ENCODE measurements around the gene KDM7A.

Gene KDM7A

DNA sequence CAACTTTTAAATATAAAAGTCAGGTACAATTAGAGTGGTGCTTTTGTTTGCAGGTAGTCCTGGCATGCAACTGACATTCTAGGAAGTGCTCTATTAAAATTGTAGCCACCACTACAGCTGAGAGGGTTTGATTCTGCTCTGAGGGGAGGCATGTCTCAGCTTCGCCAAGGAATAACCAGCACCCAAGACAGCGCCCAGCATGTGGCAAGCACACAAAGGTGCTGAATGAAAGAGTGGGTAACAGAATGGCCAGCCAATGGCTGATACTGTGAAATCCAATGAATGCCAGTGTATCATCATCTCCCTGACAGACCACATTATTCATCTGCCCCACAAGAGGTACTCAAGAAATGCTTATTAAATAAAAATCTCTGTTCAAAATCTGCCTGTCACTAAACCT, 121.0 kb downstream of the KDM7A start:
- TF ChIP-seq TCF4 (CRISPR knock-in tag; IDR thresholded peaks at IDR 0.05; ENCODE audit: borderline replicate concordance), result no peak
- TF ChIP-seq, protein P1, sequence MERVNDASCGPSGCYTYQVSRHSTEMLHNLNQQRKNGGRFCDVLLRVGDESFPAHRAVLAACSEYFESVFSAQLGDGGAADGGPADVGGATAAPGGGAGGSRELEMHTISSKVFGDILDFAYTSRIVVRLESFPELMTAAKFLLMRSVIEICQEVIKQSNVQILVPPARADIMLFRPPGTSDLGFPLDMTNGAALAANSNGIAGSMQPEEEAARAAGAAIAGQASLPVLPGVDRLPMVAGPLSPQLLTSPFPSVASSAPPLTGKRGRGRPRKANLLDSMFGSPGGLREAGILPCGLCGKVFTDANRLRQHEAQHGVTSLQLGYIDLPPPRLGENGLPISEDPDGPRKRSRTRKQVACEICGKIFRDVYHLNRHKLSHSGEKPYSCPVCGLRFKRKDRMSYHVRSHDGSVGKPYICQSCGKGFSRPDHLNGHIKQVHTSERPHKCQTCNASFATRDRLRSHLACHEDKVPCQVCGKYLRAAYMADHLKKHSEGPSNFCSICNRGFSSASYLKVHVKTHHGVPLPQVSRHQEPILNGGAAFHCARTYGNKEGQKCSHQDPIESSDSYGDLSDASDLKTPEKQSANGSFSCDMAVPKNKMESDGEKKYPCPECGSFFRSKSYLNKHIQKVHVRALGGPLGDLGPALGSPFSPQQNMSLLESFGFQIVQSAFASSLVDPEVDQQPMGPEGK (CRISPR knock-in tag; IDR thresholded peaks at IDR 0.05; ENCODE audit: borderline replicate concordance), result no peak
- TF ChIP-seq OSR1 (CRISPR knock-in tag; IDR thresholded peaks at IDR 0.05), result no peak
- TF ChIP-seq ZFP3 (CRISPR knock-in tag; IDR thresholded peaks at IDR 0.05), result no peak
- no peak for TF ChIP-seq RARB (CRISPR knock-in tag; IDR thresholded peaks at IDR 0.05)
- TF ChIP-seq ZNF8 (CRISPR knock-in tag; IDR thresholded peaks at IDR 0.05), result no peak
- TF ChIP-seq GLIS3 (CRISPR knock-in tag; IDR thresholded peaks at IDR 0.05), result no peak
- TF ChIP-seq BACH2 (CRISPR knock-in tag; IDR thresholded peaks at IDR 0.05; ENCODE audit: borderline replicate concordance), result no peak
- TF ChIP-seq, protein P2, sequence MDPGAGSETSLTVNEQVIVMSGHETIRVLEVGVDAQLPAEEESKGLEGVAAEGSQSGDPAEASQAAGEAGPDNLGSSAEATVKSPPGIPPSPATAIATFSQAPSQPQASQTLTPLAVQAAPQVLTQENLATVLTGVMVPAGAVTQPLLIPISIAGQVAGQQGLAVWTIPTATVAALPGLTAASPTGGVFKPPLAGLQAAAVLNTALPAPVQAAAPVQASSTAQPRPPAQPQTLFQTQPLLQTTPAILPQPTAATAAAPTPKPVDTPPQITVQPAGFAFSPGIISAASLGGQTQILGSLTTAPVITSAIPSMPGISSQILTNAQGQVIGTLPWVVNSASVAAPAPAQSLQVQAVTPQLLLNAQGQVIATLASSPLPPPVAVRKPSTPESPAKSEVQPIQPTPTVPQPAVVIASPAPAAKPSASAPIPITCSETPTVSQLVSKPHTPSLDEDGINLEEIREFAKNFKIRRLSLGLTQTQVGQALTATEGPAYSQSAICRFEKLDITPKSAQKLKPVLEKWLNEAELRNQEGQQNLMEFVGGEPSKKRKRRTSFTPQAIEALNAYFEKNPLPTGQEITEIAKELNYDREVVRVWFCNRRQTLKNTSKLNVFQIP (CRISPR knock-in tag; IDR thresholded peaks at IDR 0.05; ENCODE audit: borderline replicate concordance, low read depth), result no peak
- TF ChIP-seq ISL1 (CRISPR knock-in tag; IDR thresholded peaks at IDR 0.05), result no peak
- TF ChIP-seq ZNF565 (CRISPR knock-in tag; conservative IDR thresholded peaks at IDR 0.05; ENCODE audit: low read depth), result no peak
- TF ChIP-seq ZNF70 (CRISPR knock-in tag; IDR thresholded peaks at IDR 0.05), result no peak
- TF ChIP-seq, protein P3, sequence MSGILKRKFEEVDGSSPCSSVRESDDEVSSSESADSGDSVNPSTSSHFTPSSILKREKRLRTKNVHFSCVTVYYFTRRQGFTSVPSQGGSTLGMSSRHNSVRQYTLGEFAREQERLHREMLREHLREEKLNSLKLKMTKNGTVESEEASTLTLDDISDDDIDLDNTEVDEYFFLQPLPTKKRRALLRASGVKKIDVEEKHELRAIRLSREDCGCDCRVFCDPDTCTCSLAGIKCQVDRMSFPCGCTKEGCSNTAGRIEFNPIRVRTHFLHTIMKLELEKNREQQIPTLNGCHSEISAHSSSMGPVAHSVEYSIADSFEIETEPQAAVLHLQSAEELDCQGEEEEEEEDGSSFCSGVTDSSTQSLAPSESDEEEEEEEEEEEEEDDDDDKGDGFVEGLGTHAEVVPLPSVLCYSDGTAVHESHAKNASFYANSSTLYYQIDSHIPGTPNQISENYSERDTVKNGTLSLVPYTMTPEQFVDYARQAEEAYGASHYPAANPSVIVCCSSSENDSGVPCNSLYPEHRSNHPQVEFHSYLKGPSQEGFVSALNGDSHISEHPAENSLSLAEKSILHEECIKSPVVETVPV (CRISPR knock-in tag; IDR thresholded peaks at IDR 0.05), result no peak
- TF ChIP-seq ZC3H10 (CRISPR knock-in tag; IDR thresholded peaks at IDR 0.05), result no peak
- TF ChIP-seq ZFP30 (CRISPR knock-in tag; IDR thresholded peaks at IDR 0.05), result no peak
- TF ChIP-seq, protein P4, sequence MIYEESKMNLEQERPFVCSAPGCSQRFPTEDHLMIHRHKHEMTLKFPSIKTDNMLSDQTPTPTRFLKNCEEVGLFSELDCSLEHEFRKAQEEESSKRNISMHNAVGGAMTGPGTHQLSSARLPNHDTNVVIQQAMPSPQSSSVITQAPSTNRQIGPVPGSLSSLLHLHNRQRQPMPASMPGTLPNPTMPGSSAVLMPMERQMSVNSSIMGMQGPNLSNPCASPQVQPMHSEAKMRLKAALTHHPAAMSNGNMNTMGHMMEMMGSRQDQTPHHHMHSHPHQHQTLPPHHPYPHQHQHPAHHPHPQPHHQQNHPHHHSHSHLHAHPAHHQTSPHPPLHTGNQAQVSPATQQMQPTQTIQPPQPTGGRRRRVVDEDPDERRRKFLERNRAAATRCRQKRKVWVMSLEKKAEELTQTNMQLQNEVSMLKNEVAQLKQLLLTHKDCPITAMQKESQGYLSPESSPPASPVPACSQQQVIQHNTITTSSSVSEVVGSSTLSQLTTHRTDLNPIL (CRISPR knock-in tag; IDR thresholded peaks at IDR 0.05; ENCODE audit: low read depth), result no peak
- no peak for ATAC-seq

DNA sequence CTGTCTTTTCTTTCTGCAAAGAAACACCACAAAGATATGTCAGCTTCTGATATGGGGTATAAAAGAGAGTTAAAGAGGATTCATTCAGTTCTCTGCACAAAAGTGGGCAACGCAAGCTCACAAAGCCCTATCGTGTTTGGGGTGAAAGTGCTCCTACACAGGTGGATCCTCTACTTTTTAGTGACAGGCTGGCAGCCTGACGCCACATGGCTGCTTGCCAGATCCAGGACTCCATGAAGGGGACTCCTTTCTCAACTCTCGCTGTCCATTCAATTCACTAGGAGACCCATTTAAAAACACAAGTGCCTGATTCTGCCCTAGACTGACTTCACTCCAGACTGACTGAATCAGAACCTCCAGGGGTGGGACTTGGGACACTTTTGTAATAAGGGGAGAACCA, 122.0 kb downstream of the KDM7A start:
- TF ChIP-seq ARNTL (CRISPR knock-in tag; IDR thresholded peaks at IDR 0.05; ENCODE audit: borderline replicate concordance, low read depth) (no peak), ESRRG (CRISPR knock-in tag; IDR thresholded peaks at IDR 0.05) (no peak), RARB (CRISPR knock-in tag; IDR thresholded peaks at IDR 0.05) (no peak), ZFP3 (CRISPR knock-in tag; IDR thresholded peaks at IDR 0.05) (no peak), ISL1 (CRISPR knock-in tag; IDR thresholded peaks at IDR 0.05) (no peak), CSDC2 (CRISPR knock-in tag; IDR thresholded peaks at IDR 0.05) (no peak), GLIS3 (CRISPR knock-in tag; IDR thresholded peaks at IDR 0.05) (no peak), ZNF70 (CRISPR knock-in tag; IDR thresholded peaks at IDR 0.05) (no peak), TOX (CRISPR knock-in tag; IDR thresholded peaks at IDR 0.05; ENCODE audit: borderline replicate concordance) (no peak), ZFP30 (CRISPR knock-in tag; IDR thresholded peaks at IDR 0.05) (no peak), TCF4 (CRISPR knock-in tag; IDR thresholded peaks at IDR 0.05; ENCODE audit: borderline replicate concordance) (no peak)
- TF ChIP-seq, protein P5, sequence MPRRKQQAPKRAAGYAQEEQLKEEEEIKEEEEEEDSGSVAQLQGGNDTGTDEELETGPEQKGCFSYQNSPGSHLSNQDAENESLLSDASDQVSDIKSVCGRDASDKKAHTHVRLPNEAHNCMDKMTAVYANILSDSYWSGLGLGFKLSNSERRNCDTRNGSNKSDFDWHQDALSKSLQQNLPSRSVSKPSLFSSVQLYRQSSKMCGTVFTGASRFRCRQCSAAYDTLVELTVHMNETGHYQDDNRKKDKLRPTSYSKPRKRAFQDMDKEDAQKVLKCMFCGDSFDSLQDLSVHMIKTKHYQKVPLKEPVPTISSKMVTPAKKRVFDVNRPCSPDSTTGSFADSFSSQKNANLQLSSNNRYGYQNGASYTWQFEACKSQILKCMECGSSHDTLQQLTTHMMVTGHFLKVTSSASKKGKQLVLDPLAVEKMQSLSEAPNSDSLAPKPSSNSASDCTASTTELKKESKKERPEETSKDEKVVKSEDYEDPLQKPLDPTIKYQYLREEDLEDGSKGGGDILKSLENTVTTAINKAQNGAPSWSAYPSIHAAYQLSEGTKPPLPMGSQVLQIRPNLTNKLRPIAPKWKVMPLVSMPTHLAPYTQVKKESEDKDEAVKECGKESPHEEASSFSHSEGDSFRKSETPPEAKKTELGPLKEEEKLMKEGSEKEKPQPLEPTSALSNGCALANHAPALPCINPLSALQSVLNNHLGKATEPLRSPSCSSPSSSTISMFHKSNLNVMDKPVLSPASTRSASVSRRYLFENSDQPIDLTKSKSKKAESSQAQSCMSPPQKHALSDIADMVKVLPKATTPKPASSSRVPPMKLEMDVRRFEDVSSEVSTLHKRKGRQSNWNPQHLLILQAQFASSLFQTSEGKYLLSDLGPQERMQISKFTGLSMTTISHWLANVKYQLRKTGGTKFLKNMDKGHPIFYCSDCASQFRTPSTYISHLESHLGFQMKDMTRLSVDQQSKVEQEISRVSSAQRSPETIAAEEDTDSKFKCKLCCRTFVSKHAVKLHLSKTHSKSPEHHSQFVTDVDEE (CRISPR knock-in tag; IDR thresholded peaks at IDR 0.05), result no peak
- TF ChIP-seq, protein P1 (CRISPR knock-in tag; IDR thresholded peaks at IDR 0.05; ENCODE audit: borderline replicate concordance), result no peak
- TF ChIP-seq, protein P2 (CRISPR knock-in tag; IDR thresholded peaks at IDR 0.05; ENCODE audit: borderline replicate concordance, low read depth), result no peak

More for the DNA sequence above, 122.0 kb downstream of the KDM7A start:
- ATAC-seq, result no peak

Measured in SK-N-SH treated with all-trans-retinoic acid at 6 μM for 48 hours (cell line).